HCT116 (cell line): ENCODE measurements around the gene SLC22A23. TPM values are rescaled to one million over a fixed set of nuclear protein-coding genes. Genes with fewer than 3 reads are reported as not detected.

Experiments used
- ATAC-seq: fragments of 200-7000 bp; cut with Tn5 transposase; 2 replicates; pipeline ENCODE4 v1.9.1; 2020; ENCODE audit warnings: mild to moderate bottlenecking, moderate library complexity
- BruUV-seq: library from RNA; stranded (reverse); fragments of 400-500 nt; replicated peaks from 2 replicates; lab custom pipeline; 2021; lab: Mats Ljungman, UMichigan
- CTCF ChIA-PET: fragments of 300-600 bp; sonication (Branson Sonifier 250); formaldehyde crosslinking; loops from one replicate; lab custom pipeline; 2021; ENCODE audit warnings: antibody characterized with exemption; lab: Charles Lee
- POLR2A ChIA-PET: fragments of 300-600, 350-600 bp; sonication (Branson Sonifier 250); formaldehyde crosslinking; loops from one replicate; lab custom pipeline; 2021; ENCODE audit warnings: antibody characterized with exemption; lab: Charles Lee
- RAD21 ChIA-PET, 2 experiments: fragments of 300-600 bp; sonication (Branson Sonifier 250); formaldehyde crosslinking; loops; one replicate each; lab custom pipeline; 2023; ENCODE audit warnings: low total read pairs in 2 of 2; ENCODE audit not compliant: uncharacterized antibody in 2 of 2, unreplicated experiment in 2 of 2, low non-redundant PET in 1 of 2; lab: Charles Lee
- DNase-seq: peaks from one replicate; pipeline ENCODE4 v3.0.0-alpha.2; 2010; ENCODE audit warnings: low read depth, low spot score
- H2AFZ ChIP-seq: fragments of 200-600 bp; shearing (Covaris generic), sonication (generic); 2 replicates; pipeline ENCODE4 v1.6.1; 2017; ENCODE audit warnings: low read depth, mixed run types, mixed read lengths, antibody characterized with exemption, low read length; ENCODE audit not compliant: poor library complexity, severe bottlenecking
- H3K27ac ChIP-seq: 2 replicates; pipeline ENCODE4 v1.5.1; 2012; ENCODE audit warnings: low read depth, low read length
- H3K27me3 ChIP-seq: fragments of 200-600 bp; sonication (generic); 2 replicates; pipeline ENCODE4 v1.6.1; 2016; ENCODE audit warnings: mixed run types, low read length, mixed read lengths; ENCODE audit not compliant: insufficient read depth
- H3K36me3 ChIP-seq, 2 experiments: fragments of 200-500 bp in 1 of 2; fragments of 200-600 bp in 1 of 2; sonication (Bioruptor generic) in 1 of 2; sonication (generic) in 1 of 2; 2 replicates each; pipeline versions ENCODE4 v1.5.1 to v1.6.1; 2014 to 2016; ENCODE audit warnings: low read length in 2 of 2, inconsistent platforms in 1 of 2, mixed read lengths in 1 of 2, mixed run types in 1 of 2; ENCODE audit not compliant: insufficient read depth in 2 of 2, control insufficient read depth in 1 of 2
- H3K4me1 ChIP-seq, 2 experiments: fragments of 200-600 bp in 1 of 2; sonication (generic) in 1 of 2; 2 replicates each; pipeline versions ENCODE4 v1.5.1 to v1.6.1; 2012 to 2017; ENCODE audit warnings: low read length in 2 of 2, inconsistent platforms in 1 of 2, mild to moderate bottlenecking in 1 of 2, mixed read lengths in 1 of 2, mixed run types in 1 of 2, moderate library complexity in 1 of 2; ENCODE audit not compliant: insufficient read depth in 2 of 2, control insufficient read depth in 1 of 2
- H3K4me2 ChIP-seq: fragments of 200-600 bp; sonication (generic); 2 replicates; pipeline ENCODE4 v1.6.1; 2017; ENCODE audit warnings: mixed run types, low read length, mixed read lengths
- H3K4me3 ChIP-seq, 2 experiments: fragments of 200-600 bp in 1 of 2; sonication (generic) in 1 of 2; replicated peaks in 1 of 2; 2 replicates each; pipeline ENCODE4 v1.5.1; 2011 to 2016; ENCODE audit warnings: low read length in 2 of 2, control low read depth in 1 of 2, low read depth in 1 of 2, mild to moderate bottlenecking in 1 of 2, mixed read lengths in 1 of 2, mixed run types in 1 of 2
- H3K79me2 ChIP-seq: fragments of 200-600 bp; sonication (generic); 2 replicates; pipeline ENCODE4 v1.6.1; 2017; ENCODE audit warnings: mild to moderate bottlenecking, mixed run types, low read length, moderate library complexity, mixed read lengths; ENCODE audit not compliant: insufficient read depth
- H3K9ac ChIP-seq: fragments of 200-600 bp; sonication (generic); 2 replicates; pipeline ENCODE4 v1.6.1; 2016; ENCODE audit warnings: low read length, mixed read lengths
- H3K9me2 ChIP-seq: fragments of 200-600 bp; sonication (generic), shearing (Covaris generic); 2 replicates; pipeline ENCODE4 v1.6.1; 2017; ENCODE audit warnings: mixed run types, mild to moderate bottlenecking, moderate library complexity; ENCODE audit not compliant: insufficient read depth
- H3K9me3 ChIP-seq, 2 experiments: fragments of 200-500 bp in 1 of 2; fragments of 200-600 bp in 1 of 2; sonication (Bioruptor generic) in 1 of 2; sonication (generic) in 1 of 2; 2 replicates each; pipeline ENCODE4 v1.6.1; 2014 to 2017; ENCODE audit warnings: low read length in 2 of 2, mixed read lengths in 2 of 2, inconsistent platforms in 1 of 2, low read depth in 1 of 2, mild to moderate bottlenecking in 1 of 2, mixed run types in 1 of 2, moderate library complexity in 1 of 2; ENCODE audit not compliant: control insufficient read depth in 1 of 2, insufficient read depth in 1 of 2
- H4K20me1 ChIP-seq: fragments of 200-600 bp; sonication (generic), shearing (Covaris generic); 2 replicates; pipeline ENCODE4 v1.6.1; 2017; ENCODE audit warnings: mixed run types, mild to moderate bottlenecking, moderate library complexity; ENCODE audit not compliant: insufficient read depth
- CTCF ChIP-seq, 3 experiments: fragments of 200-600 bp in 1 of 3; sonication (generic) in 1 of 3; IDR thresholded peaks in 2 of 3; conservative IDR thresholded peaks in 1 of 3; 2 replicates each; pipeline ENCODE4 v1.5.1; 2012 to 2017; ENCODE audit warnings: low read depth in 2 of 3, low read length in 2 of 3, antibody characterized with exemption in 1 of 3, borderline replicate concordance in 1 of 3, control low read depth in 1 of 3, mild to moderate bottlenecking in 1 of 3, mixed read lengths in 1 of 3, mixed run types in 1 of 3, moderate library complexity in 1 of 3; ENCODE audit not compliant: insufficient read depth in 1 of 3
- ELF1 ChIP-seq: IDR thresholded peaks from 2 replicates; pipeline ENCODE4 v1.6.1; 2012; ENCODE audit warnings: low read depth, borderline replicate concordance
- EZH2 ChIP-seq: fragments of 200-600 bp; sonication (generic); IDR thresholded peaks from 2 replicates; pipeline ENCODE4 v1.6.1; 2017; ENCODE audit warnings: antibody characterized with exemption, mixed run types
- EZH2phosphoT487 ChIP-seq: fragments of 200-600 bp; IDR thresholded peaks from 2 replicates; pipeline ENCODE4 v1.6.1; 2018; ENCODE audit warnings: antibody characterized with exemption, borderline replicate concordance
- FOSL1 ChIP-seq: IDR thresholded peaks from 2 replicates; pipeline ENCODE4 v1.6.1; 2012; ENCODE audit warnings: low read depth
- MAX ChIP-seq: IDR thresholded peaks from 2 replicates; pipeline ENCODE4 v1.6.1; 2012
- POLR2AphosphoS5 ChIP-seq: IDR thresholded peaks from 2 replicates; pipeline ENCODE4 v1.6.1; 2011; ENCODE audit warnings: mild to moderate bottlenecking, low read depth, low read length, moderate library complexity
- RAD21 ChIP-seq: IDR thresholded peaks from 2 replicates; pipeline ENCODE4 v1.6.1; 2012; ENCODE audit warnings: low read depth, mild to moderate bottlenecking
- SIN3A ChIP-seq: IDR thresholded peaks from 2 replicates; pipeline ENCODE4 v1.6.1; 2012; ENCODE audit warnings: low read depth
- SP1 ChIP-seq: IDR thresholded peaks from 2 replicates; pipeline ENCODE4 v1.6.1; 2012; ENCODE audit warnings: low read depth
- TCF7L2 ChIP-seq: IDR thresholded peaks from 2 replicates; pipeline ENCODE4 v1.7.0; 2011; ENCODE audit warnings: borderline replicate concordance, inconsistent platforms; ENCODE audit not compliant: insufficient read depth, insufficient read length; ENCODE audit errors: extremely low read depth
- ZBTB33 ChIP-seq: IDR thresholded peaks from 2 replicates; pipeline ENCODE4 v1.6.1; 2011; ENCODE audit warnings: mild to moderate bottlenecking, low read length, moderate library complexity; ENCODE audit not compliant: insufficient replicate concordance; ENCODE audit errors: extremely low read depth
- intact Hi-C: fragments of 100-400 bp; cut with micrococcal nuclease; formaldehyde crosslinking; loops from 2 replicates; pipeline ENCODE4 v1.10.0; 2022
- total RNA-seq: library from RNA; stranded (reverse); gene quantifications from one replicate; pipeline ENCODE4 v1.2.1, GENCODE V29; 2021; ENCODE audit not compliant: unreplicated experiment

SLC22A23 gene
- total RNA-seq, 1 experiment from 2014 or later, result 11.5 TPM

GRCh38 chr6:3329393-3330051, 127.3 kb downstream of the SLC22A23 start:
- Histone ChIP-seq H3K79me2 (no peaks in the 10 kb centered on the region), H3K27me3 (no peaks in the 10 kb centered on the region), H3K9me3 (no peaks in the 10 kb centered on the region), H3K9me2 (no peaks in the 10 kb centered on the region), H3K4me2 (no peak overlapping the region), H3K36me3 (no peaks in the 10 kb centered on the region), H4K20me1 (no peaks in the 10 kb centered on the region), H3K4me3 (no peak overlapping the region), H3K9ac (no peak overlapping the region), H3K4me1 (peaks cover 0 to 7% of the 10 kb centered on the region in 2 experiments; a peak in 1 of 4 replicates), H3K27ac (no peak overlapping the region), H2AFZ (no peak overlapping the region)
- ATAC-seq (no peak), DNase-seq (no peak)
- TF ChIP-seq EZH2phosphoT487 (no peak), MAX (no peak), POLR2AphosphoS5 (no peak)
- CTCF ChIA-PET, result no interaction called here
- POLR2A ChIA-PET, result no interaction called here
- intact Hi-C loops, result no loop called here
- no TSS peak for BruUV-seq
- RAD21 ChIA-PET, result no interaction called here

GRCh38 chr6:3328796-3329195, 128.1 kb downstream of the SLC22A23 start:
- RAD21 ChIA-PET, result no interaction called here
- no peaks in the 10 kb centered on the region for H3K27me3 ChIP-seq
- no peaks in the 10 kb centered on the region for H4K20me1 ChIP-seq
- intact Hi-C loops, result no loop called here
- H3K9ac ChIP-seq, result no peak overlapping the region
- peaks cover 0 to 10% of the 10 kb centered on the region in 2 experiments; a peak in 1 of 4 replicates for H3K4me1 ChIP-seq
- CTCF ChIA-PET, result no interaction called here
- POLR2A ChIA-PET, result no interaction called here
- no peak for TF ChIP-seq ZBTB33
- TF ChIP-seq EZH2, result no peak
- TF ChIP-seq TCF7L2, result no peak
- no peak for TF ChIP-seq SP1
- TF ChIP-seq SIN3A, result no peak
- TF ChIP-seq POLR2AphosphoS5, result no peak
- no peak for TF ChIP-seq FOSL1
- no peak for TF ChIP-seq ELF1
- TF ChIP-seq CTCF (IDR thresholded peaks at IDR 0.05 in 2 of 3, conservative IDR thresholded peaks at IDR 0.05 in 1 of 3; ENCODE audit: borderline replicate concordance in 1 of 3, insufficient read depth in 1 of 3, low read depth in 2 of 3, low read length in 2 of 3), result no peak
- TF ChIP-seq RAD21, result no peak
- TF ChIP-seq, all 23 proteins: peak for 0
- Histone ChIP-seq H3K4me2 (no peak overlapping the region), H3K9me2 (no peaks in the 10 kb centered on the region), H3K36me3 (no peaks in the 10 kb centered on the region), H3K27ac (no peak overlapping the region), H3K4me3 (no peak overlapping the region), H3K9me3 (no peaks in the 10 kb centered on the region), H3K79me2 (no peaks in the 10 kb centered on the region), H2AFZ (no peak overlapping the region)
- no TSS peak for BruUV-seq
- ATAC-seq (no peak), DNase-seq (no peak)
